SK-MEL-5 (cell line): ENCODE measurements around the gene CCNL2. TPM values are rescaled to one million over a fixed set of nuclear protein-coding genes. Genes with fewer than 3 reads are reported as not detected.
"Not testable (repeated sequence)": the region's sequence is repeated elsewhere in the genome, so short reads cannot be mapped to it uniquely, and the experiment has no call there.

Experiments
- DNase-seq: peaks from one replicate; pipeline ENCODE4 v3.0.0-alpha.2; 2016; ENCODE audit warnings: low read depth, low spot score
- in situ Hi-C: cut with HindIII; loops from 2 replicates; pipeline ENCODE4 v1.10.0; 2016; ENCODE audit warnings: low sequenced_read_pairs, high pct_unique_total_duplicates, low pct_unique_long_range_greater_than_20kb
- polyA plus RNA-seq, 2 experiments: library from polyadenylated mRNA; depleted of rRNA; stranded (reverse); fragments of >200 nt; gene quantifications; 2 replicates each; pipeline ENCODE4 v1.2.3, GENCODE V29; 2015
- total RNA-seq: library from RNA; depleted of rRNA; stranded (reverse); fragments of >200 nt; shearing (Covaris generic); gene quantifications from 2 replicates; pipeline ENCODE4 v1.2.3, GENCODE V29; 2014; rRNA removed

Gene CCNL2
- total RNA-seq, result 67.7 and 78.7 TPM in 2 replicates
- 31.1 and 32.4 TPM in 2 replicates for polyA plus RNA-seq (2015; cell fraction: cytosol; rRNA removed)
- polyA plus RNA-seq (2015; cell fraction: nucleus; rRNA removed), result 2,123 and 2,758 TPM in 2 replicates

- in situ Hi-C loops, result no loop called here
- DNase-seq, result peak; percentile 96
These were observed at the start of gene CCNL2 for GRCh38 chr1:1399187-1399871. TSS of gene CCNL2 (minus strand) at chr1:1399335. CDS start at chr1:1399306, 29 bp downstream.

GRCh38 chr1:1446631-1447030 is 47.5 kb upstream of the CCNL2 start:
- in situ Hi-C loops, DNase-seq: not testable (repeated sequence)

- in situ Hi-C loops, result no loop called here
- DNase-seq, result no peak
These were observed 43.1 kb upstream of the CCNL2 start for GRCh38 chr1:1442069-1442770.

GRCh38 chr1:1441002-1441888 is 42.1 kb upstream of the CCNL2 start:
- in situ Hi-C loops, result no loop called here
- DNase-seq, result peak; percentile 59

GRCh38 chr1:1440262-1441001 is 41.3 kb upstream of the CCNL2 start:
- in situ Hi-C loops, result no loop called here
- DNase-seq, result no peak

- in situ Hi-C loops, result no loop called here
- no peak for DNase-seq
These were observed 40.6 kb upstream of the CCNL2 start for GRCh38 chr1:1439546-1440261.

- no peak for DNase-seq
- in situ Hi-C loops, result no loop called here
These were observed 39.6 kb upstream of the CCNL2 start for GRCh38 chr1:1438531-1439381.

GRCh38 chr1:1437904-1438376 is 38.8 kb upstream of the CCNL2 start:
- in situ Hi-C loops, result no loop called here
- DNase-seq, result no peak

- DNase-seq, result no peak
- in situ Hi-C loops, result no loop called here
These were observed 38.1 kb upstream of the CCNL2 start for GRCh38 chr1:1437033-1437903.

- in situ Hi-C loops, result no loop called here
- DNase-seq, result no peak
These were observed 37.5 kb upstream of the CCNL2 start for GRCh38 chr1:1436630-1437032.

GRCh38 chr1:1435911-1436629 is 36.9 kb upstream of the CCNL2 start:
- in situ Hi-C loops, result no loop called here
- no peak for DNase-seq

GRCh38 chr1:1435106-1435903 is 36.2 kb upstream of the CCNL2 start, which contains the start of gene VWA1:
TSS of gene VWA1 (plus strand) at chr1:1435690. CDS start at chr1:1435749, 59 bp downstream.
- in situ Hi-C loops, result no loop called here
- peak; percentile 32 for DNase-seq

- in situ Hi-C loops, result no loop called here
- DNase-seq, result no peak
These were observed 35.6 kb upstream of the CCNL2 start for GRCh38 chr1:1434824-1435105.
